ENCODE measurements around the gene RAD51B.
A peak's percentile ranks its signal among the peaks of the same experiment; 100 is the strongest.

Gene RAD51B

GRCh38 chr14:68266998-68267397 is 447.4 kb downstream of the RAD51B start:
- H3K4me3 ChIP-seq (ENCODE audit: low read depth, low read length): no peak overlapping the region
- no peak for TF ChIP-seq CTCF (IDR thresholded peaks at IDR 0.05; ENCODE audit: insufficient read depth, low read depth, low read length, missing control alignments)
- peak; percentile 63 for DNase-seq (ENCODE audit: low read depth)

GRCh38 chr14:68268197-68268596 is 448.6 kb downstream of the RAD51B start:
- no peak for TF ChIP-seq CTCF (IDR thresholded peaks at IDR 0.05; ENCODE audit: insufficient read depth, low read depth, low read length, missing control alignments)
- H3K4me3 ChIP-seq (ENCODE audit: low read depth, low read length): peak overlapping the region; percentile 2; the same call in 1 of the 2 replicates
- DNase-seq (ENCODE audit: low read depth): peak; percentile 89

GRCh38 chr14:68268719-68269118 is 449.1 kb downstream of the RAD51B start:
- no peak overlapping the region for H3K4me3 ChIP-seq (ENCODE audit: low read depth, low read length)
- peak; percentile 49 for DNase-seq (ENCODE audit: low read depth)
- TF ChIP-seq CTCF (IDR thresholded peaks at IDR 0.05; ENCODE audit: insufficient read depth, low read depth, low read length, missing control alignments): no peak

- H3K4me3 ChIP-seq (ENCODE audit: low read depth, low read length): no peak overlapping the region
- no peak for DNase-seq (ENCODE audit: low read depth)
- TF ChIP-seq CTCF (IDR thresholded peaks at IDR 0.05; ENCODE audit: insufficient read depth, low read depth, low read length, missing control alignments): no peak
These were observed 449.8 kb downstream of the RAD51B start for GRCh38 chr14:68269136-68269927.

- no peak overlapping the region for H3K4me3 ChIP-seq (ENCODE audit: low read depth, low read length)
- no peak for TF ChIP-seq CTCF (IDR thresholded peaks at IDR 0.05; ENCODE audit: insufficient read depth, low read depth, low read length, missing control alignments)
- DNase-seq (ENCODE audit: low read depth): no peak
These were observed 450.8 kb downstream of the RAD51B start for GRCh38 chr14:68270342-68270741.

GRCh38 chr14:68271913-68272391 is 452.4 kb downstream of the RAD51B start:
- TF ChIP-seq CTCF (IDR thresholded peaks at IDR 0.05; ENCODE audit: insufficient read depth, low read depth, low read length, missing control alignments): no peak

GRCh38 chr14:68273413-68273812 is 453.8 kb downstream of the RAD51B start:
- TF ChIP-seq CTCF (IDR thresholded peaks at IDR 0.05; ENCODE audit: insufficient read depth, low read depth, low read length, missing control alignments): no peak
- no peak overlapping the region for H3K4me3 ChIP-seq (ENCODE audit: low read depth, low read length)

More at GRCh38 chr14:68271913-68272391, 452.4 kb downstream of the RAD51B start:
- H3K4me3 ChIP-seq (ENCODE audit: low read depth, low read length): no peak overlapping the region
- peak; percentile 71 for DNase-seq (ENCODE audit: low read depth)

More at GRCh38 chr14:68273413-68273812, 453.8 kb downstream of the RAD51B start:
- no peak for DNase-seq (ENCODE audit: low read depth)

All from GM12865 (cell line).